Kidney epithelial cell (primary cell): ENCODE measurements around the gene ENPP4. TPM values are rescaled to one million over a fixed set of nuclear protein-coding genes. Genes with fewer than 3 reads are reported as not detected.
A peak's percentile ranks its signal among the peaks of the same experiment; 100 is the strongest.

Source experiments
- DNase-seq: peaks from one replicate; pipeline ENCODE4 v3.0.0-alpha.2; 2010; ENCODE audit warnings: low read depth
- H3K27me3 ChIP-seq: 2 replicates; pipeline ENCODE4 v1.6.0; 2011; ENCODE audit warnings: low read length; ENCODE audit not compliant: control insufficient read depth, insufficient read depth
- H3K36me3 ChIP-seq: 2 replicates; pipeline ENCODE4 v1.5.1; 2011; ENCODE audit warnings: low read length; ENCODE audit not compliant: control insufficient read depth, insufficient read depth
- H3K4me3 ChIP-seq: 2 replicates; pipeline ENCODE4 v1.5.1; 2011; ENCODE audit warnings: low read depth, mild to moderate bottlenecking, control low read depth, low read length
- CTCF ChIP-seq: IDR thresholded peaks from 2 replicates; pipeline ENCODE4 v1.5.1; 2011; ENCODE audit warnings: mild to moderate bottlenecking, moderate library complexity, low read length, control low read depth, inconsistent platforms; ENCODE audit not compliant: insufficient read depth, poor library complexity, severe bottlenecking
- total RNA-seq: library from RNA; depleted of rRNA; stranded (reverse); fragments of >200 nt; gene quantifications from 2 replicates; pipeline ENCODE4 v1.2.3, GENCODE V29; 2015

The ENPP4 gene
- total RNA-seq, 1 donor from 2014 or later = 10.4 TPM

GRCh38 chr6:46175976-46176375, 46.2 kb downstream of the ENPP4 start:
- DNase-seq = no peak
- H3K27me3 ChIP-seq = no peaks in the 10 kb centered on the region
- H3K4me3 ChIP-seq = no peak overlapping the region
- H3K36me3 ChIP-seq = no peaks in the 10 kb centered on the region
- TF ChIP-seq CTCF = no peak

GRCh38 chr6:46184114-46184513, 54.3 kb downstream of the ENPP4 start:
- no peak for DNase-seq
- H3K4me3 ChIP-seq = no peak overlapping the region
- H3K36me3 ChIP-seq = no peaks in the 10 kb centered on the region
- H3K27me3 ChIP-seq = no peaks in the 10 kb centered on the region
- no peak for TF ChIP-seq CTCF

DNA sequence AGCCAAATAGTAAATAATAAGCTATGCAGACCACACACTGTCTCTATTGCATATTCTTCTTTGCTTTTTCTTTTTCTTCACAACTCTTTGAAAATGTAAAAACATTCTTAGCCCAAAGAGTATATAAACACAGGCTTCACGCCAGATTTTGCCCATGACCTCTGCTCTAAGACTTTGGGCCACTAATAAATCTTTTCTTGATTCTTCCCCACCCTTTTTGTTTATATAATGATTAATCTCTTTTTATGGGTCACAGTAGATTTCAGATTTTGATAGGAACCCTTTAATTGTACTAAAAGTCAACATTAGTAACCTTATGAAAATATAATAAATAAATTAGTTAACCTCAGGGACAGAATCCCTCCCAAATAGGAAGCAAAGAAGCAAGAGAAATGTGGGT, 56.8 kb downstream of the ENPP4 start:
- DNase-seq = no peak
- no peaks in the 10 kb centered on the region for H3K36me3 ChIP-seq
- TF ChIP-seq CTCF = no peak
- H3K4me3 ChIP-seq = no peak overlapping the region
- H3K27me3 ChIP-seq = no peaks in the 10 kb centered on the region

- no peak for TF ChIP-seq CTCF
- DNase-seq = no peak
- no peaks in the 10 kb centered on the region for H3K36me3 ChIP-seq
- H3K4me3 ChIP-seq = no peak overlapping the region
- no peaks in the 10 kb centered on the region for H3K27me3 ChIP-seq
Observed at GRCh38 chr6:46189726-46190125, 59.9 kb downstream of the ENPP4 start.

DNA sequence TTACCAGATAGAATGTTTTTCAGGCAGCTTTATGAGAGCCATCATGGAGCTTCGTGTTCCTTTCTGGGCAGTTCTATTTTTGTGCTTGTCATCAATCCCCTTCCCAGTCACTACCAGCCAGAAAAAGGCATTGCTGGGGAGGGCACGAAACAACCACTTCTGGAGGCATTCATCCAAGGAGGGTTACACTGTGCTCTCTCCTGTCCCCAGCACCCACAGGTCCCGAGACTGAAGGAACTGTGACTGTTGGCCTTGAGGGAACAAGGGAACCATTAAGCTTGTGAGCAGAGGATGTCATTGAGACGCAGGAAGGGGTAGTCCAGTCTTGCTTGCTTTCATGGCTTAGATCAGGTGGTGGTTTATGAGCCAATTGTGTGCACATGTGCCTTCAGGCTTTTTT, 61.1 kb downstream of the ENPP4 start:
- Histone ChIP-seq H3K36me3 (no peaks in the 10 kb centered on the region), H3K27me3 (no peaks in the 10 kb centered on the region), H3K4me3 (no peak overlapping the region)
- no peak for TF ChIP-seq CTCF
- DNase-seq = no peak

GRCh38 chr6:46191961-46192360, 62.2 kb downstream of the ENPP4 start:
- no peaks in the 10 kb centered on the region for H3K36me3 ChIP-seq
- TF ChIP-seq CTCF = no peak
- no peak overlapping the region for H3K4me3 ChIP-seq
- peak; percentile 56 for DNase-seq
- no peaks in the 10 kb centered on the region for H3K27me3 ChIP-seq

Other genes with a start within 250 kb of the ENPP4 start
- gene CLIC5, start 114.1 kb upstream of the ENPP4 start, total RNA-seq = 3.2 and 3.5 TPM in 2 replicates
- gene ENPP5, start 41.0 kb downstream of the ENPP4 start, total RNA-seq = 4.9 and 6.6 TPM in 2 replicates